Measurements from ENCODE around the gene NECAB2. TPM values are rescaled to one million over a fixed set of nuclear protein-coding genes. Genes with fewer than 3 reads are reported as not detected.

NECAB2 gene
- total RNA-seq, 2 donors from 2014 or later, result not detected

GRCh38 chr16:83959656-83960434 is 8.2 kb upstream of the NECAB2 start:
- no peaks in the 10 kb centered on the region for H3K9me3 ChIP-seq (ENCODE audit: control insufficient read depth, low read length, poor library complexity, severe bottlenecking)
- peaks cover 16% of the 10 kb centered on the region for H3K27me3 Mint-ChIP-seq
- DNase-seq (no peak), ATAC-seq (no peak)
- peaks cover 2% of the 10 kb centered on the region for H3K36me3 Mint-ChIP-seq (ENCODE audit: low read depth)
- no peaks in the 10 kb centered on the region for H3K4me1 Mint-ChIP-seq
- no peak overlapping the region for H3K27ac Mint-ChIP-seq
- H3K4me3 Mint-ChIP-seq, result no peak overlapping the region

- DNase-seq, result no peak
- no peaks in the 10 kb centered on the region for H3K4me1 Mint-ChIP-seq
- peaks cover 2% of the 10 kb centered on the region for H3K36me3 Mint-ChIP-seq (ENCODE audit: low read depth)
- ATAC-seq, result no peak
- peaks cover 9% of the 10 kb centered on the region for H3K27me3 Mint-ChIP-seq
- no peak overlapping the region for H3K4me3 Mint-ChIP-seq
- H3K9me3 ChIP-seq (ENCODE audit: control insufficient read depth, low read length, poor library complexity, severe bottlenecking), result no peaks in the 10 kb centered on the region
- no peak overlapping the region for H3K27ac Mint-ChIP-seq
These were observed 7.4 kb upstream of the NECAB2 start for GRCh38 chr16:83960521-83961249.

- Mint-ChIP-seq H3K36me3 (ENCODE audit: low read depth) (peaks cover 2% of the 10 kb centered on the region), H3K4me1 (no peaks in the 10 kb centered on the region), H3K27ac (no peak overlapping the region), H3K4me3 (no peak overlapping the region), H3K27me3 (no peaks in the 10 kb centered on the region)
- no peak for ATAC-seq
- H3K9me3 ChIP-seq (ENCODE audit: control insufficient read depth, low read length, poor library complexity, severe bottlenecking), result no peaks in the 10 kb centered on the region
- DNase-seq, result no peak
These were observed 6.5 kb upstream of the NECAB2 start for GRCh38 chr16:83961591-83961990.

GRCh38 chr16:83963277-83964119 is 4.5 kb upstream of the NECAB2 start:
- H3K27me3 Mint-ChIP-seq, result no peaks in the 10 kb centered on the region
- H3K36me3 Mint-ChIP-seq (ENCODE audit: low read depth), result peaks cover 4% of the 10 kb centered on the region
- H3K9me3 ChIP-seq (ENCODE audit: control insufficient read depth, low read length, poor library complexity, severe bottlenecking), result no peaks in the 10 kb centered on the region
- H3K4me3 Mint-ChIP-seq, result no peak overlapping the region
- H3K27ac Mint-ChIP-seq, result no peak overlapping the region
- no peak for ATAC-seq
- DNase-seq, result no peak
- peaks cover 2% of the 10 kb centered on the region for H3K4me1 Mint-ChIP-seq

- Mint-ChIP-seq H3K4me3 (no peak overlapping the region), H3K4me1 (peaks cover 2% of the 10 kb centered on the region), H3K27me3 (peaks cover 4% of the 10 kb centered on the region), H3K27ac (no peak overlapping the region), H3K36me3 (ENCODE audit: low read depth) (peaks cover 6% of the 10 kb centered on the region)
- no peaks in the 10 kb centered on the region for H3K9me3 ChIP-seq (ENCODE audit: control insufficient read depth, low read length, poor library complexity, severe bottlenecking)
- ATAC-seq (no peak), DNase-seq (no peak)
These were observed 3.2 kb upstream of the NECAB2 start for GRCh38 chr16:83964684-83965443.

- peaks cover 8% of the 10 kb centered on the region for H3K27me3 Mint-ChIP-seq
- H3K9me3 ChIP-seq (ENCODE audit: control insufficient read depth, low read length, poor library complexity, severe bottlenecking), result no peaks in the 10 kb centered on the region
- H3K4me1 Mint-ChIP-seq, result peaks cover 2% of the 10 kb centered on the region
- ATAC-seq (no peak), DNase-seq (no peak)
- peaks cover 6% of the 10 kb centered on the region for H3K36me3 Mint-ChIP-seq (ENCODE audit: low read depth)
- no peak overlapping the region for H3K4me3 Mint-ChIP-seq
- H3K27ac Mint-ChIP-seq, result no peak overlapping the region
These were observed 2.4 kb upstream of the NECAB2 start for GRCh38 chr16:83965444-83966152.

- Mint-ChIP-seq H3K27ac (no peak overlapping the region), H3K36me3 (ENCODE audit: low read depth) (peaks cover 6% of the 10 kb centered on the region), H3K4me3 (no peak overlapping the region), H3K4me1 (peaks cover 2% of the 10 kb centered on the region), H3K27me3 (peaks cover 8% of the 10 kb centered on the region)
- H3K9me3 ChIP-seq (ENCODE audit: control insufficient read depth, low read length, poor library complexity, severe bottlenecking), result no peaks in the 10 kb centered on the region
- no peak for DNase-seq
- no peak for ATAC-seq
These were observed 1.8 kb upstream of the NECAB2 start for GRCh38 chr16:83966153-83966696.

GRCh38 chr16:83967091-83967490 is 953 bp upstream of the NECAB2 start:
- Mint-ChIP-seq H3K27me3 (peaks cover 8% of the 10 kb centered on the region), H3K4me1 (peaks cover 2% of the 10 kb centered on the region), H3K36me3 (ENCODE audit: low read depth) (peaks cover 6% of the 10 kb centered on the region), H3K27ac (no peak overlapping the region), H3K4me3 (no peak overlapping the region)
- H3K9me3 ChIP-seq (ENCODE audit: control insufficient read depth, low read length, poor library complexity, severe bottlenecking), result no peaks in the 10 kb centered on the region
- DNase-seq, result no peak
- no peak for ATAC-seq

- H3K9me3 ChIP-seq (ENCODE audit: control insufficient read depth, low read length, poor library complexity, severe bottlenecking), result no peaks in the 10 kb centered on the region
- Mint-ChIP-seq H3K4me3 (no peak overlapping the region), H3K4me1 (peaks cover 2% of the 10 kb centered on the region), H3K27ac (no peak overlapping the region), H3K27me3 (peaks cover 13% of the 10 kb centered on the region), H3K36me3 (ENCODE audit: low read depth) (peaks cover 6% of the 10 kb centered on the region)
- no peak for ATAC-seq
- DNase-seq, result no peak
These were observed 335 bp downstream of the NECAB2 start for GRCh38 chr16:83968306-83968851.

- Mint-ChIP-seq H3K27me3 (peaks cover 13% of the 10 kb centered on the region), H3K36me3 (ENCODE audit: low read depth) (peaks cover 6% of the 10 kb centered on the region), H3K4me1 (peaks cover 2% of the 10 kb centered on the region), H3K27ac (no peak overlapping the region), H3K4me3 (peak overlapping the region; percentile 57)
- DNase-seq, result no peak
- no peak for ATAC-seq
- H3K9me3 ChIP-seq (ENCODE audit: control insufficient read depth, low read length, poor library complexity, severe bottlenecking), result no peaks in the 10 kb centered on the region
These were observed 1.0 kb downstream of the NECAB2 start for GRCh38 chr16:83968891-83969649.

- Mint-ChIP-seq H3K27me3 (peaks cover 19% of the 10 kb centered on the region), H3K4me3 (peak overlapping the region; percentile 59), H3K4me1 (peaks cover 2% of the 10 kb centered on the region), H3K27ac (no peak overlapping the region), H3K36me3 (ENCODE audit: low read depth) (peaks cover 6% of the 10 kb centered on the region)
- DNase-seq, result no peak
- H3K9me3 ChIP-seq (ENCODE audit: control insufficient read depth, low read length, poor library complexity, severe bottlenecking), result no peaks in the 10 kb centered on the region
- ATAC-seq, result no peak
These were observed 1.9 kb downstream of the NECAB2 start for GRCh38 chr16:83969771-83970429.

Data from T-helper 17 cell (primary cell).